HepG2 (cell line): ENCODE data around the gene ACER3. TPM values are rescaled to one million over a fixed set of nuclear protein-coding genes. Genes with fewer than 3 reads are reported as not detected.

Source experiments
- ADNP ChIP-seq: sonication (generic); formaldehyde crosslinking; IDR thresholded peaks from 2 replicates; pipeline ENCODE4 v1.4.0; 2020; ENCODE audit warnings: missing genetic modification reagents
- EP300 ChIP-seq, 3 experiments: sonication (generic) in 1 of 3; formaldehyde crosslinking in 1 of 3; IDR thresholded peaks; 2 replicates each; pipeline versions ENCODE4 v1.5.1 to v1.6.1; 2011 to 2020; ENCODE audit warnings: low read depth in 2 of 3, low read length in 2 of 3, borderline replicate concordance in 1 of 3, improper control_type of control experiment in 1 of 3, mild to moderate bottlenecking in 1 of 3, missing genetic modification reagents in 1 of 3, moderate library complexity in 1 of 3
- ERF ChIP-seq: IDR thresholded peaks from 2 replicates; pipeline ENCODE4 v1.6.1; 2018; ENCODE audit warnings: missing biosample characterization, missing genetic modification reagents
- FOXA3 ChIP-seq: IDR thresholded peaks from 2 replicates; pipeline ENCODE4 v1.6.1; 2016; ENCODE audit warnings: missing genetic modification reagents, missing compliant biosample characterization
- FOXK1 ChIP-seq: sonication (generic); formaldehyde crosslinking; IDR thresholded peaks from 2 replicates; pipeline ENCODE4 v1.4.0; 2020; ENCODE audit warnings: low read depth, missing genetic modification reagents, borderline replicate concordance
- HDAC2 ChIP-seq: sonication (generic); formaldehyde crosslinking; IDR thresholded peaks from 2 replicates; pipeline ENCODE4 v1.4.0; 2020; ENCODE audit warnings: missing genetic modification reagents
- HOXA3 ChIP-seq: sonication (generic); formaldehyde crosslinking; IDR thresholded peaks from 2 replicates; pipeline ENCODE4 v1.5.0; 2020; ENCODE audit warnings: missing genetic modification reagents
- NR2C2 ChIP-seq: sonication (generic); formaldehyde crosslinking; IDR thresholded peaks from 2 replicates; pipeline ENCODE4 v1.4.0; 2020; ENCODE audit warnings: missing genetic modification reagents, mild to moderate bottlenecking, moderate library complexity, borderline replicate concordance
- PPARG ChIP-seq: conservative IDR thresholded peaks from 2 replicates; pipeline ENCODE4 v1.6.1; 2016; ENCODE audit warnings: missing biosample characterization, missing genetic modification reagents
- SAP130 ChIP-seq: IDR thresholded peaks from 2 replicates; pipeline ENCODE4 v1.6.1; 2016; ENCODE audit warnings: low read depth
- SIX1 ChIP-seq: sonication (generic); formaldehyde crosslinking; IDR thresholded peaks from 2 replicates; pipeline ENCODE4 v1.4.0; 2020; ENCODE audit warnings: missing genetic modification reagents, borderline replicate concordance
- ZBTB7B ChIP-seq: sonication (generic); formaldehyde crosslinking; IDR thresholded peaks from 2 replicates; pipeline ENCODE4 v1.4.0; 2020; ENCODE audit warnings: missing genetic modification reagents
- ZNF205 ChIP-seq: IDR thresholded peaks from 2 replicates; pipeline ENCODE4 v1.6.1; 2018; ENCODE audit warnings: missing biosample characterization, missing genetic modification reagents
- polyA plus RNA-seq, 8 experiments: library from polyadenylated mRNA; depleted of rRNA in 3 of 8; stranded (reverse) in 7 of 8; unstranded in 1 of 8; fragments of >200 nt; fragmentation: Illumina TruSeq in 4 of 8; extraction: Trizol in 4 of 8; gene quantifications; 2 replicates each; pipeline versions ENCODE4 v1.2.1 to v1.2.3, GENCODE V29; 2011 to 2016; ENCODE audit warnings: low read depth in 4 of 8, missing spikeins in 1 of 8, mixed read lengths in 1 of 8; ENCODE audit not compliant: insufficient read depth in 1 of 8
- total RNA-seq, 5 experiments: library from RNA; depleted of rRNA; stranded (reverse); fragments of >200 nt; fragmentation: Illumina TruSeq; extraction: Trizol; gene quantifications; 2 replicates each; pipeline ENCODE4 v1.2.3, GENCODE V29; 2016; ENCODE audit warnings: low read depth in 1 of 5
- TF ChIP-seq, protein P1 (sequence below): sonication (generic); formaldehyde crosslinking; IDR thresholded peaks from 2 replicates; pipeline ENCODE4 v1.4.0; 2020; ENCODE audit warnings: missing genetic modification reagents
- TF ChIP-seq, protein P2 (sequence below): sonication (generic); formaldehyde crosslinking; IDR thresholded peaks from 2 replicates; pipeline ENCODE4 v1.4.0; 2020; ENCODE audit warnings: missing genetic modification reagents, mild to moderate bottlenecking, borderline replicate concordance
- TF ChIP-seq, protein P3 (sequence below): sonication (generic); formaldehyde crosslinking; IDR thresholded peaks from 2 replicates; pipeline ENCODE4 v1.4.0; 2020; ENCODE audit warnings: missing genetic modification reagents
- TF ChIP-seq, protein P4 (sequence below): IDR thresholded peaks from 2 replicates; pipeline ENCODE4 v1.6.1; 2018; ENCODE audit warnings: missing genetic modification reagents
- TF ChIP-seq, protein P5 (sequence below): sonication (generic); formaldehyde crosslinking; IDR thresholded peaks from 2 replicates; pipeline ENCODE4 v1.5.0; 2020; ENCODE audit warnings: mild to moderate bottlenecking, missing genetic modification reagents, borderline replicate concordance
- TF ChIP-seq, protein P6 (sequence below): sonication (generic); formaldehyde crosslinking; IDR thresholded peaks from 2 replicates; pipeline ENCODE4 v1.4.0; 2020; ENCODE audit warnings: missing genetic modification reagents

Gene ACER3
- total and polyA plus RNA-seq, 2 of the 13 experiments (the other 11 are each of a cell fraction or from before 2014, with no cell fraction given), result 6.0 to 9.8 TPM

DNA sequence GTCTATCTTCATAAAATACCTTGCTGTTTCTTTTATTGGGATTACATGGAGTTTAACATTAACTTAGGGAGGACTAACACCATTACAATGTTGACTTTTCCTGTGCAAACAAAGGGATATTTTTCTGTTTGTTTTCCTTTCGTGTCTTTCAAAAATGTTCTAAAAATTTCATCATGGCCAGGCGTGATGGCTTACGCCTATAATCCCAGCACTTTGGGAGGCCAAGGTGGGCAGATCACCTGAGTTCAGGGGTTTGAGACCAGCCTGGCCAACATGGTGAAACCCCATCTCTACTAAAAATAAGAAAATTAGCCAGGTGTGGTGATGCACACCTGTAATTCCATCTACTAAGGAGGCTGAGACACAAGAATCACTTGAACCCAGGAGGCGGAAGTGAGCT, 200.5 kb downstream of the ACER3 start (continued):
- TF ChIP-seq FOXK1 (CRISPR knock-in tag), result peak; percentile 72; the same call in 1 of the 2 replicates
- TF ChIP-seq, protein P1, sequence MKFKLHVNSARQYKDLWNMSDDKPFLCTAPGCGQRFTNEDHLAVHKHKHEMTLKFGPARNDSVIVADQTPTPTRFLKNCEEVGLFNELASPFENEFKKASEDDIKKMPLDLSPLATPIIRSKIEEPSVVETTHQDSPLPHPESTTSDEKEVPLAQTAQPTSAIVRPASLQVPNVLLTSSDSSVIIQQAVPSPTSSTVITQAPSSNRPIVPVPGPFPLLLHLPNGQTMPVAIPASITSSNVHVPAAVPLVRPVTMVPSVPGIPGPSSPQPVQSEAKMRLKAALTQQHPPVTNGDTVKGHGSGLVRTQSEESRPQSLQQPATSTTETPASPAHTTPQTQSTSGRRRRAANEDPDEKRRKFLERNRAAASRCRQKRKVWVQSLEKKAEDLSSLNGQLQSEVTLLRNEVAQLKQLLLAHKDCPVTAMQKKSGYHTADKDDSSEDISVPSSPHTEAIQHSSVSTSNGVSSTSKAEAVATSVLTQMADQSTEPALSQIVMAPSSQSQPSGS (CRISPR knock-in tag), result peak; percentile 59; the same call in 1 of the 2 replicates
- TF ChIP-seq, protein P2, sequence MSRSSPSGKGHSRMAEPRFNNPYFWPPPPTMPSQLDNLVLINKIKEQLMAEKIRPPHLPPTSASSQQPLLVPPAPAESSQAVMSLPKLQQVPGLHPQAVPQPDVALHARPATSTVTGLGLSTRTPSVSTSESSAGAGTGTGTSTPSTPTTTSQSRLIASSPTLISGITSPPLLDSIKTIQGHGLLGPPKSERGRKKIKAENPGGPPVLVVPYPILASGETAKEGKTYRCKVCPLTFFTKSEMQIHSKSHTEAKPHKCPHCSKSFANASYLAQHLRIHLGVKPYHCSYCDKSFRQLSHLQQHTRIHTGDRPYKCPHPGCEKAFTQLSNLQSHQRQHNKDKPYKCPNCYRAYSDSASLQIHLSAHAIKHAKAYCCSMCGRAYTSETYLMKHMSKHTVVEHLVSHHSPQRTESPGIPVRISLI (CRISPR knock-in tag), result peak; percentile 22; the same call in 1 of the 2 replicates
- TF ChIP-seq ADNP, result 0 out of 2 replicates have a peak, but pooled peaks have one; percentile 41
- TF ChIP-seq ZNF205 (CRISPR knock-in tag), result 0 out of 2 replicates have a peak, but pooled peaks have one; percentile 17
- peak in 1 of 2 experiments; percentile 80; a peak in 2 of 4 replicates for TF ChIP-seq EP300 (IDR thresholded peaks at IDR 0.05; ENCODE audit: low read depth in 2 of 2, low read length in 2 of 2)
- peak; percentile 43; the same call in 1 of the 2 replicates for TF ChIP-seq EP300 (CRISPR knock-in tag; IDR thresholded peaks at IDR 0.05; ENCODE audit: borderline replicate concordance)
- peak; percentile 58 for TF ChIP-seq SAP130
- TF ChIP-seq PPARG (CRISPR knock-in tag), result peak; percentile 65
- TF ChIP-seq, protein P3, sequence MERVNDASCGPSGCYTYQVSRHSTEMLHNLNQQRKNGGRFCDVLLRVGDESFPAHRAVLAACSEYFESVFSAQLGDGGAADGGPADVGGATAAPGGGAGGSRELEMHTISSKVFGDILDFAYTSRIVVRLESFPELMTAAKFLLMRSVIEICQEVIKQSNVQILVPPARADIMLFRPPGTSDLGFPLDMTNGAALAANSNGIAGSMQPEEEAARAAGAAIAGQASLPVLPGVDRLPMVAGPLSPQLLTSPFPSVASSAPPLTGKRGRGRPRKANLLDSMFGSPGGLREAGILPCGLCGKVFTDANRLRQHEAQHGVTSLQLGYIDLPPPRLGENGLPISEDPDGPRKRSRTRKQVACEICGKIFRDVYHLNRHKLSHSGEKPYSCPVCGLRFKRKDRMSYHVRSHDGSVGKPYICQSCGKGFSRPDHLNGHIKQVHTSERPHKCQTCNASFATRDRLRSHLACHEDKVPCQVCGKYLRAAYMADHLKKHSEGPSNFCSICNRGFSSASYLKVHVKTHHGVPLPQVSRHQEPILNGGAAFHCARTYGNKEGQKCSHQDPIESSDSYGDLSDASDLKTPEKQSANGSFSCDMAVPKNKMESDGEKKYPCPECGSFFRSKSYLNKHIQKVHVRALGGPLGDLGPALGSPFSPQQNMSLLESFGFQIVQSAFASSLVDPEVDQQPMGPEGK (CRISPR knock-in tag), result peak; percentile 17; the same call in 1 of the 2 replicates
- peak; percentile 65; the same call in 1 of the 2 replicates for TF ChIP-seq SIX1 (CRISPR knock-in tag)
- TF ChIP-seq, protein P4, sequence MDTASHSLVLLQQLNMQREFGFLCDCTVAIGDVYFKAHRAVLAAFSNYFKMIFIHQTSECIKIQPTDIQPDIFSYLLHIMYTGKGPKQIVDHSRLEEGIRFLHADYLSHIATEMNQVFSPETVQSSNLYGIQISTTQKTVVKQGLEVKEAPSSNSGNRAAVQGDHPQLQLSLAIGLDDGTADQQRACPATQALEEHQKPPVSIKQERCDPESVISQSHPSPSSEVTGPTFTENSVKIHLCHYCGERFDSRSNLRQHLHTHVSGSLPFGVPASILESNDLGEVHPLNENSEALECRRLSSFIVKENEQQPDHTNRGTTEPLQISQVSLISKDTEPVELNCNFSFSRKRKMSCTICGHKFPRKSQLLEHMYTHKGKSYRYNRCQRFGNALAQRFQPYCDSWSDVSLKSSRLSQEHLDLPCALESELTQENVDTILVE (CRISPR knock-in tag), result peak; percentile 89
- TF ChIP-seq HOXA3 (CRISPR knock-in tag), result peak; percentile 28; the same call in 1 of the 2 replicates
- TF ChIP-seq ZBTB7B (CRISPR knock-in tag), result 0 out of 2 replicates have a peak, but pooled peaks have one; percentile 26
- peak; percentile 53; the same call in 1 of the 2 replicates for TF ChIP-seq NR2C2 (CRISPR knock-in tag)
- TF ChIP-seq, protein P5, sequence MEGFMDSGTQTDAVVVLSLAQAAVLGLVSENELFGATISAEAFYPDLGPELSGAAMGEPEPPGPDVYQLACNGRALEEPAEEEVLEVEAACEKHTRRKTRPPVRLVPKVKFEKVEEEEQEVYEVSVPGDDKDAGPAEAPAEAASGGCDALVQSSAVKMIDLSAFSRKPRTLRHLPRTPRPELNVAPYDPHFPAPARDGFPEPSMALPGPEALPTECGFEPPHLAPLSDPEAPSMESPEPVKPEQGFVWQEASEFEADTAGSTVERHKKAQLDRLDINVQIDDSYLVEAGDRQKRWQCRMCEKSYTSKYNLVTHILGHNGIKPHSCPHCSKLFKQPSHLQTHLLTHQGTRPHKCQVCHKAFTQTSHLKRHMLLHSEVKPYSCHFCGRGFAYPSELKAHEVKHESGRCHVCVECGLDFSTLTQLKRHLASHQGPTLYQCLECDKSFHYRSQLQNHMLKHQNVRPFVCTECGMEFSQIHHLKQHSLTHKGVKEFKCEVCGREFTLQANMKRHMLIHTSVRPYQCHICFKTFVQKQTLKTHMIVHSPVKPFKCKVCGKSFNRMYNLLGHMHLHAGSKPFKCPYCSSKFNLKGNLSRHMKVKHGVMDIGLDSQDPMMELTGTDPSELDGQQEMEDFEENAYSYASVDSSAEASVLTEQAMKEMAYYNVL, result peak; percentile 55; the same call in 1 of the 2 replicates
- peak; percentile 68 for TF ChIP-seq HDAC2 (CRISPR knock-in tag)
- TF ChIP-seq ERF (CRISPR knock-in tag), result peak; percentile 62
- TF ChIP-seq, protein P6, sequence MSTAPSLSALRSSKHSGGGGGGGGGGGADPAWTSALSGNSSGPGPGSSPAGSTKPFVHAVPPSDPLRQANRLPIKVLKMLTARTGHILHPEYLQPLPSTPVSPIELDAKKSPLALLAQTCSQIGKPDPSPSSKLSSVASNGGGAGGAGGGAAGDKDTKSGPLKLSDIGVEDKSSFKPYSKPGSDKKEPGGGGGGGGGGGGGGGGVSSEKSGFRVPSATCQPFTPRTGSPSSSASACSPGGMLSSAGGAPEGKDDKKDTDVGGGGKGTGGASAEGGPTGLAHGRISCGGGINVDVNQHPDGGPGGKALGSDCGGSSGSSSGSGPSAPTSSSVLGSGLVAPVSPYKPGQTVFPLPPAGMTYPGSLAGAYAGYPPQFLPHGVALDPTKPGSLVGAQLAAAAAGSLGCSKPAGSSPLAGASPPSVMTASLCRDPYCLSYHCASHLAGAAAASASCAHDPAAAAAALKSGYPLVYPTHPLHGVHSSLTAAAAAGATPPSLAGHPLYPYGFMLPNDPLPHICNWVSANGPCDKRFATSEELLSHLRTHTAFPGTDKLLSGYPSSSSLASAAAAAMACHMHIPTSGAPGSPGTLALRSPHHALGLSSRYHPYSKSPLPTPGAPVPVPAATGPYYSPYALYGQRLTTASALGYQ (CRISPR knock-in tag), result peak; percentile 33; the same call in 1 of the 2 replicates
- peak; percentile 97 for TF ChIP-seq FOXA3 (CRISPR knock-in tag)
